ENCODE measurements around the gene C4A.

Gene C4A

GRCh38 chr6:31967926-31968320, 13.9 kb upstream of the C4A start (continued):
- no peak for TF ChIP-seq ZNF624 (tag by site-specific recombination; IDR thresholded peaks at IDR 0.05)
- no peak for TF ChIP-seq ZBTB21 (tag by site-specific recombination; IDR thresholded peaks at IDR 0.05)
- TF ChIP-seq BCL11B (tag by site-specific recombination; IDR thresholded peaks at IDR 0.05; ENCODE audit: low read depth): no peak
- TF ChIP-seq ZNF530 (tag by site-specific recombination; IDR thresholded peaks at IDR 0.05; ENCODE audit: low read depth): no peak

GRCh38 chr6:31968326-31968725, 13.5 kb upstream of the C4A start:
- TF ChIP-seq KLF10 (tag by site-specific recombination; IDR thresholded peaks at IDR 0.05): no peak
- TF ChIP-seq ZNF544 (tag by site-specific recombination; IDR thresholded peaks at IDR 0.05): no peak
- TF ChIP-seq ZNF623 (tag by site-specific recombination; IDR thresholded peaks at IDR 0.05): no peak
- no peak for TF ChIP-seq HOXD13 (CRISPR knock-in tag; IDR thresholded peaks at IDR 0.05; ENCODE audit: borderline replicate concordance)
- no peak for TF ChIP-seq ZNF391 (tag by site-specific recombination; IDR thresholded peaks at IDR 0.05; ENCODE audit: borderline replicate concordance, low read depth)
- TF ChIP-seq ZNF776 (tag by site-specific recombination; IDR thresholded peaks at IDR 0.05; ENCODE audit: borderline replicate concordance): no peak
- no peak for TF ChIP-seq ZNF514 (tag by site-specific recombination; IDR thresholded peaks at IDR 0.05)
- no peak for TF ChIP-seq ZBTB26 (tag by site-specific recombination; optimal IDR thresholded peaks at IDR 0.05)
- no peak for TF ChIP-seq ZNF184 (tag by site-specific recombination; IDR thresholded peaks at IDR 0.05)
- TF ChIP-seq OVOL3 (tag by site-specific recombination; IDR thresholded peaks at IDR 0.05): no peak
- no peak overlapping the region for H3K27ac ChIP-seq (ENCODE audit: extremely low read depth, low read depth, low read length)
- CTCF ChIA-PET: interaction anchor here (2.0 kb wide), 1 partner anchor 16 kb away, joined by 7 read pairs; no protein-coding TSS in a partner anchor
- no peak overlapping the region for H3K4me3 ChIP-seq (ENCODE audit: low read depth, low read length)
- peaks cover 5% of the 10 kb centered on the region for H3K4me1 ChIP-seq (ENCODE audit: control insufficient read depth, insufficient read depth, low read length)
- no peaks in the 10 kb centered on the region for H3K9me3 ChIP-seq (ENCODE audit: control insufficient read depth, insufficient read depth, low read depth, low read length)
- peaks cover 13 to 77% of the 10 kb centered on the region in 2 experiments; a peak in 2 of 3 replicates for H3K36me3 ChIP-seq (ENCODE audit: control insufficient read depth in 2 of 2, insufficient read depth in 1 of 2, low read length in 2 of 2)
- POLR2A ChIA-PET: interaction anchor here (0.8 to 1.6 kb wide), 3 partner anchors 9 to 141 kb away, joined by 3 to 8 read pairs (median 3); partner anchors contain the start of genes HSPA1B, NELFE and SKIC2

DNA sequence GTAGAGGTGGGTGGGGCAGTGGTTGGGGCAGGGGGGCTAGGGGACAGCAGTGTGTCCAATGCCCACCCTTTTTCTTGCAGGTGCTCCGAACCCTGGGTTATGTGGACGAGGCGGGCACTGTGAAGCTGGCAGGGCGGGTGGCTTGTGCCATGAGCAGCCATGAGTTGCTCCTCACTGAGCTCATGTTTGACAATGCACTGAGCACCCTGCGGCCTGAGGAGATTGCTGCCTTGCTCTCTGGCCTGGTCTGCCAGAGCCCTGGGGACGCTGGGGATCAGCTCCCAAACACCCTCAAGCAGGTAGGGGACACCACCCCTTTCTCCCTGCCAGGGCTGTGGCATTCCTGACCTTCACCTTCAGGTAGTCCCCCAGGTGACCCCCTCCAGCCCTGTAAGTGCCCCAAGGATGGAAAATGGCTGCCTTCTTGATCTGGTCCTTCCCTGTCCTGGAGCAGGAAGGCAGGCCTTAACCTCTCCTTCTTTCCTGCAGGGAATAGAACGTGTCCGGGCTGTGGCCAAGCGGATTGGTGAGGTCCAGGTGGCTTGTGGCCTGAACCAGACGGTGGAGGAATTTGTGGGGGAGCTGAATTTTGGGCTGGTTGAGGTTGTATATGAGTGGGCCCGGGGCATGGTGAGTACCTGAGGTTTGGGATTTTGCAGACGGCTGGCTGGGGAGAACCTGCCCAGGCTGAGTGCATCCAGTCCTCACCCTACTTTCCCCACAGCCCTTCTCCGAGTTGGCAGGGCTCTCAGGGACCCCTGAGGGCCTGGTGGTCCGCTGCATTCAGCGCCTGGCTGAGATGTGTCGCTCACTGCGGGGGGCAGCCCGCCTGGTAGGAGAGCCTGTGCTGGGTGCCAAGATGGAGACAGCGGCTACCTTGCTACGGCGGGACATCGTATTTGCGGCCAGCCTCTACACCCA, 12.8 kb upstream of the C4A start:
- H3K4me3 ChIP-seq (ENCODE audit: low read depth, low read length): no peak overlapping the region
- TF ChIP-seq, protein P1, sequence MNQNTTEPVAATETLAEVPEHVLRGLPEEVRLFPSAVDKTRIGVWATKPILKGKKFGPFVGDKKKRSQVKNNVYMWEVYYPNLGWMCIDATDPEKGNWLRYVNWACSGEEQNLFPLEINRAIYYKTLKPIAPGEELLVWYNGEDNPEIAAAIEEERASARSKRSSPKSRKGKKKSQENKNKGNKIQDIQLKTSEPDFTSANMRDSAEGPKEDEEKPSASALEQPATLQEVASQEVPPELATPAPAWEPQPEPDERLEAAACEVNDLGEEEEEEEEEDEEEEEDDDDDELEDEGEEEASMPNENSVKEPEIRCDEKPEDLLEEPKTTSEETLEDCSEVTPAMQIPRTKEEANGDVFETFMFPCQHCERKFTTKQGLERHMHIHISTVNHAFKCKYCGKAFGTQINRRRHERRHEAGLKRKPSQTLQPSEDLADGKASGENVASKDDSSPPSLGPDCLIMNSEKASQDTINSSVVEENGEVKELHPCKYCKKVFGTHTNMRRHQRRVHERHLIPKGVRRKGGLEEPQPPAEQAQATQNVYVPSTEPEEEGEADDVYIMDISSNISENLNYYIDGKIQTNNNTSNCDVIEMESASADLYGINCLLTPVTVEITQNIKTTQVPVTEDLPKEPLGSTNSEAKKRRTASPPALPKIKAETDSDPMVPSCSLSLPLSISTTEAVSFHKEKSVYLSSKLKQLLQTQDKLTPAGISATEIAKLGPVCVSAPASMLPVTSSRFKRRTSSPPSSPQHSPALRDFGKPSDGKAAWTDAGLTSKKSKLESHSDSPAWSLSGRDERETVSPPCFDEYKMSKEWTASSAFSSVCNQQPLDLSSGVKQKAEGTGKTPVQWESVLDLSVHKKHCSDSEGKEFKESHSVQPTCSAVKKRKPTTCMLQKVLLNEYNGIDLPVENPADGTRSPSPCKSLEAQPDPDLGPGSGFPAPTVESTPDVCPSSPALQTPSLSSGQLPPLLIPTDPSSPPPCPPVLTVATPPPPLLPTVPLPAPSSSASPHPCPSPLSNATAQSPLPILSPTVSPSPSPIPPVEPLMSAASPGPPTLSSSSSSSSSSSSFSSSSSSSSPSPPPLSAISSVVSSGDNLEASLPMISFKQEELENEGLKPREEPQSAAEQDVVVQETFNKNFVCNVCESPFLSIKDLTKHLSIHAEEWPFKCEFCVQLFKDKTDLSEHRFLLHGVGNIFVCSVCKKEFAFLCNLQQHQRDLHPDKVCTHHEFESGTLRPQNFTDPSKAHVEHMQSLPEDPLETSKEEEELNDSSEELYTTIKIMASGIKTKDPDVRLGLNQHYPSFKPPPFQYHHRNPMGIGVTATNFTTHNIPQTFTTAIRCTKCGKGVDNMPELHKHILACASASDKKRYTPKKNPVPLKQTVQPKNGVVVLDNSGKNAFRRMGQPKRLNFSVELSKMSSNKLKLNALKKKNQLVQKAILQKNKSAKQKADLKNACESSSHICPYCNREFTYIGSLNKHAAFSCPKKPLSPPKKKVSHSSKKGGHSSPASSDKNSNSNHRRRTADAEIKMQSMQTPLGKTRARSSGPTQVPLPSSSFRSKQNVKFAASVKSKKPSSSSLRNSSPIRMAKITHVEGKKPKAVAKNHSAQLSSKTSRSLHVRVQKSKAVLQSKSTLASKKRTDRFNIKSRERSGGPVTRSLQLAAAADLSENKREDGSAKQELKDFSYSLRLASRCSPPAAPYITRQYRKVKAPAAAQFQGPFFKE (tag by site-specific recombination; IDR thresholded peaks at IDR 0.05; ENCODE audit: borderline replicate concordance): no peak
- TF ChIP-seq ZNF23 (tag by site-specific recombination; IDR thresholded peaks at IDR 0.05; ENCODE audit: borderline replicate concordance) (no peak), ZNF777 (tag by site-specific recombination; IDR thresholded peaks at IDR 0.05; ENCODE audit: borderline replicate concordance) (no peak), ZNF132 (tag by site-specific recombination; IDR thresholded peaks at IDR 0.05; ENCODE audit: borderline replicate concordance) (no peak), ZNF211 (tag by site-specific recombination; IDR thresholded peaks at IDR 0.05; ENCODE audit: low read depth) (no peak)
- TF ChIP-seq, protein P2, sequence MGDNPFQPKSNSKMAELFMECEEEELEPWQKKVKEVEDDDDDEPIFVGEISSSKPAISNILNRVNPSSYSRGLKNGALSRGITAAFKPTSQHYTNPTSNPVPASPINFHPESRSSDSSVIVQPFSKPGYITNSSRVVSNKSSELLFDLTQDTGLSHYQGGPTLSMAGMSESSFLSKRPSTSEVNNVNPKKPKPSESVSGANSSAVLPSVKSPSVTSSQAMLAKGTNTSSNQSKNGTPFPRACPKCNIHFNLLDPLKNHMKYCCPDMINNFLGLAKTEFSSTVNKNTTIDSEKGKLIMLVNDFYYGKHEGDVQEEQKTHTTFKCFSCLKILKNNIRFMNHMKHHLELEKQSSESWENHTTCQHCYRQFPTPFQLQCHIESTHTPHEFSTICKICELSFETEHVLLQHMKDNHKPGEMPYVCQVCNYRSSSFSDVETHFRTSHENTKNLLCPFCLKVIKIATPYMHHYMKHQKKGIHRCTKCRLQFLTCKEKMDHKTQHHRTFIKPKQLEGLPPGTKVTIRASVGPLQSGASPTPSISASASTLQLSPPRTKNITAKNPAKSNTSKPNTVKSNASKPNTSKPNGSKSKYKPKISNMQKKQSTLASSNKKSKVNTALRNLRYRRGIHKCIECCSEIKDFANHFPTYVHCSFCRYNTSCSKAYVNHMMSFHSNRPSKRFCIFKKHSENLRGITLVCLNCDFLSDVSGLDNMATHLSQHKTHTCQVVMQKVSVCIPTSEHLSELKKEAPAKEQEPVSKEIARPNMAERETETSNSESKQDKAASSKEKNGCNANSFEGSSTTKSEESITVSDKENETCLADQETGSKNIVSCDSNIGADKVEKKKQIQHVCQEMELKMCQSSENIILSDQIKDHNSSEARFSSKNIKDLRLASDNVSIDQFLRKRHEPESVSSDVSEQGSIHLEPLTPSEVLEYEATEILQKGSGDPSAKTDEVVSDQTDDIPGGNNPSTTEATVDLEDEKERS (tag by site-specific recombination; IDR thresholded peaks at IDR 0.05): no peak
- ChIA-PET POLR2A (interaction anchor here (0.6 to 4.6 kb wide), 8 partner anchors 7 to 142 kb away, joined by 3 to 64 read pairs (median 8); partner anchors contain the start of genes EHMT2, HSPA1B, NELFE and SKIC2), CTCF (interaction anchor here (0.6 to 2.0 kb wide), 4 partner anchors 12 to 1291 kb away, joined by 3 to 7 read pairs (median 6); no protein-coding TSS in a partner anchor)
- peak overlapping the region; percentile 6; the same call in 1 of the 2 replicates for H3K27ac ChIP-seq (ENCODE audit: extremely low read depth, low read depth, low read length)
- peaks cover 13 to 70% of the 10 kb centered on the region in 2 experiments; a peak in 2 of 3 replicates for H3K36me3 ChIP-seq (ENCODE audit: control insufficient read depth in 2 of 2, insufficient read depth in 1 of 2, low read length in 2 of 2)
- H3K4me1 ChIP-seq (ENCODE audit: control insufficient read depth, insufficient read depth, low read length): peaks cover 5% of the 10 kb centered on the region
- no peaks in the 10 kb centered on the region for H3K9me3 ChIP-seq (ENCODE audit: control insufficient read depth, insufficient read depth, low read depth, low read length)

Measured in HEK293 (cell line).